ENCODE results near the gene XRCC4. TPM values are rescaled to one million over a fixed set of nuclear protein-coding genes. Genes with fewer than 3 reads are reported as not detected.

The XRCC4 gene
- total and polyA plus RNA-seq, 2 of the 13 experiments (the other 11 are each of a cell fraction or from before 2014, with no cell fraction given): 2.8 to 12.6 TPM

GRCh38 chr5:83055166-83055565 is 22.2 kb upstream of the XRCC4 start:
- in situ Hi-C loops (cut with HindIII; ENCODE audit: extremely low pct_ligation_motif_present, low pct_unique_long_range_greater_than_20kb): no loop called here
- Histone ChIP-seq H3K4me3 (replicated peaks in 1 of 3; ENCODE audit: insufficient read depth in 1 of 3, low read depth in 2 of 3, low read length in 3 of 3) (no peak overlapping the region), H3K36me3 (replicated peaks in 1 of 2; ENCODE audit: control insufficient read depth in 1 of 2, insufficient read depth in 2 of 2, low read length in 2 of 2) (peaks cover 3 to 33% of the 10 kb centered on the region in 2 experiments; a peak in 4 of 5 replicates), H3K9me3 (ENCODE audit: low read length) (no peaks in the 10 kb centered on the region), H3K4me1 (ENCODE audit: insufficient read depth, low read length) (no peaks in the 10 kb centered on the region), H2AFZ (ENCODE audit: low read length) (no peak overlapping the region), H3K27ac (ENCODE audit: extremely low read length, insufficient read depth, low read length) (no peak overlapping the region), H3K27me3 (ENCODE audit: control insufficient read depth in 1 of 2, insufficient read depth in 2 of 2, low read length in 2 of 2) (no peaks in the 10 kb centered on the region), H3K79me2 (ENCODE audit: insufficient read depth, low read length) (no peaks in the 10 kb centered on the region), H4K20me1 (ENCODE audit: insufficient read depth, low read length) (peaks cover 2% of the 10 kb centered on the region; the same call in 1 of the 2 replicates), H3K4me2 (ENCODE audit: low read depth, low read length) (no peak overlapping the region), H3K9ac (ENCODE audit: insufficient read depth, low read depth, low read length) (no peak overlapping the region)
- POLR2A ChIA-PET: no interaction called here
- DNase-seq (ENCODE audit: low spot score) (no peak), FAIRE-seq (no peak), ATAC-seq (no peak)
- WGBS (ENCODE audit: low lambda C conversion rate): 94% methylated on average over 2 of the region's 2 CpGs
- no peak for TF ChIP-seq KLF6 (CRISPR knock-in tag; IDR thresholded peaks at IDR 0.05)
- TF ChIP-seq NR2F6 (IDR thresholded peaks at IDR 0.05): no peak
- no peak for TF ChIP-seq NR2F6 (CRISPR knock-in tag; IDR thresholded peaks at IDR 0.05)
- no peak for TF ChIP-seq ZNF468 (CRISPR knock-in tag; IDR thresholded peaks at IDR 0.05)
- TF ChIP-seq ZNF414 (CRISPR knock-in tag; IDR thresholded peaks at IDR 0.05): no peak
- TF ChIP-seq ZKSCAN1 (IDR thresholded peaks at IDR 0.05; ENCODE audit: low read length): no peak
- TF ChIP-seq ZBTB39 (CRISPR knock-in tag; IDR thresholded peaks at IDR 0.05): no peak
- TF ChIP-seq, protein P1, sequence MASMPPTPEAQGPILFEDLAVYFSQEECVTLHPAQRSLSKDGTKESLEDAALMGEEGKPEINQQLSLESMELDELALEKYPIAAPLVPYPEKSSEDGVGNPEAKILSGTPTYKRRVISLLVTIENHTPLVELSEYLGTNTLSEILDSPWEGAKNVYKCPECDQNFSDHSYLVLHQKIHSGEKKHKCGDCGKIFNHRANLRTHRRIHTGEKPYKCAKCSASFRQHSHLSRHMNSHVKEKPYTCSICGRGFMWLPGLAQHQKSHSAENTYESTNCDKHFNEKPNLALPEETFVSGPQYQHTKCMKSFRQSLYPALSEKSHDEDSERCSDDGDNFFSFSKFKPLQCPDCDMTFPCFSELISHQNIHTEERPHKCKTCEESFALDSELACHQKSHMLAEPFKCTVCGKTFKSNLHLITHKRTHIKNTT (CRISPR knock-in tag; IDR thresholded peaks at IDR 0.05): no peak
- TF ChIP-seq, protein P2, sequence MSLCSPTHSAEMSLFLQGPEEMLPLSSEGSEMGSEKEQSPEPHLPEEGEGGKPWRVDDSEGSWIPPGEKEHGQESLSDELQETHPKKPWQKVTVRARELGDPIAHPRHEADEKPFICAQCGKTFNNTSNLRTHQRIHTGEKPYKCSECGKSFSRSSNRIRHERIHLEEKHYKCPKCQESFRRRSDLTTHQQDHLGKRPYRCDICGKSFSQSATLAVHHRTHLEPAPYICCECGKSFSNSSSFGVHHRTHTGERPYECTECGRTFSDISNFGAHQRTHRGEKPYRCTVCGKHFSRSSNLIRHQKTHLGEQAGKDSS (CRISPR knock-in tag; IDR thresholded peaks at IDR 0.05; ENCODE audit: borderline replicate concordance, low read depth): no peak
- TF ChIP-seq ZNF589 (CRISPR knock-in tag; conservative IDR thresholded peaks at IDR 0.05): no peak
- no peak for TF ChIP-seq DR1 (CRISPR knock-in tag; IDR thresholded peaks at IDR 0.05)
- TF ChIP-seq TRIM24 (CRISPR knock-in tag; IDR thresholded peaks at IDR 0.05): no peak
- TF ChIP-seq ZNF607 (CRISPR knock-in tag; IDR thresholded peaks at IDR 0.05; ENCODE audit: borderline replicate concordance): no peak
- no peak for TF ChIP-seq MTA3 (CRISPR knock-in tag; IDR thresholded peaks at IDR 0.05)
- TF ChIP-seq ETV6 (CRISPR knock-in tag; conservative IDR thresholded peaks at IDR 0.05): no peak
- no peak for TF ChIP-seq RELA (CRISPR knock-in tag; IDR thresholded peaks at IDR 0.05)
- TF ChIP-seq ZNF598 (CRISPR knock-in tag; IDR thresholded peaks at IDR 0.05; ENCODE audit: borderline replicate concordance): no peak
- no peak for TF ChIP-seq ZNF841 (CRISPR knock-in tag; IDR thresholded peaks at IDR 0.05; ENCODE audit: borderline replicate concordance)
- no peak for TF ChIP-seq ZNF3 (CRISPR knock-in tag; IDR thresholded peaks at IDR 0.05)
- BruUV-seq (replicated peaks): no TSS peak
- intact Hi-C loops (cut with micrococcal nuclease; ENCODE audit: unreplicated experiment): no loop called here
- CTCF ChIA-PET (ENCODE audit: low intra/inter-chr PET ratio, low total read pairs): no interaction called here
